NCI-H2029 treated with DMSO at 0.1 percent for 48 hours (cell line): ENCODE measurements around the gene KCNJ1.

Source experiments
- DNase-seq: peaks from one replicate; lab custom pipeline; 2025; lab: John Stamatoyannopoulos, UW

The KCNJ1 gene

DNA sequence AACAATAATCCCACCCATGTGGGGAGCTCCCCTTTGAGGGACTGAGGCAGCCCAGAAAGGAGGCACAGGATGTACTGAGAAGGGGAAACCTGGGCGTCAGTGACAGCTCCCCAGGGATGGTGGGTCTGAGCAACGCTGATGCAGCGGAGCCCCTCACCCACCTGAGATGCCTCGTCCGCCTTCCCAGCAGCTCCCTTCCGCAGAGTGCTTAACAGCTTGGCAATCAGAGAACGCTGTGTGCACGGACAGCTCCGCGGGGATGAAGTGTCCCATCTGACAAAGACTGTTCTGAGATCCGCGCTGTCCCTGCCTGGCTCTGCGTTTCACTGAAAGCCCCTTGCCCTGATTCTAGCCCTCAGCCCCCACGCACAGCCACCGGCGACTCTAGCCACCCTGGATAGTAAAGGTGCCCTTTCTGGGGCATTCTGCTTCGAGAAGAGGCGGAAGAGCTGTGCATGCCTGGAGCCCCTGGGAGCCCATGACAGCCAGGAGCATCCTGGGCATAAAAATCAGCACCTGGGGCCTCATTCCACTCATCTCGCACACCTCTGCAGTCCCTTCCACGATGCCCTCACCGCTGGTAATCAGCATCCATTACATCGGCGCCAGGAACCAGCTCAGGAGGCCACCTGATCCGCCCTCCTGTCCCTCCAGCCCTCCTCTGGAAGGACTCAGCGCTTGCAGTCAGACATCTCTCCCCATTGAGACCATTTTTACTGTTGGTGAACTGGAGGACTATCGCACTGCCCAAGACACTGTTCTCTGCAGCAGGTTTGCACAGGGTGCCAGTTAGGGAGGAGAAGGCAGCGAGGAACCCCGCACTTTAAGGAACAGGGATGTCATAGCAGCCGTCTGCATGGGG is 34.8 kb upstream of the KCNJ1 start:
- no peak for DNase-seq

DNA sequence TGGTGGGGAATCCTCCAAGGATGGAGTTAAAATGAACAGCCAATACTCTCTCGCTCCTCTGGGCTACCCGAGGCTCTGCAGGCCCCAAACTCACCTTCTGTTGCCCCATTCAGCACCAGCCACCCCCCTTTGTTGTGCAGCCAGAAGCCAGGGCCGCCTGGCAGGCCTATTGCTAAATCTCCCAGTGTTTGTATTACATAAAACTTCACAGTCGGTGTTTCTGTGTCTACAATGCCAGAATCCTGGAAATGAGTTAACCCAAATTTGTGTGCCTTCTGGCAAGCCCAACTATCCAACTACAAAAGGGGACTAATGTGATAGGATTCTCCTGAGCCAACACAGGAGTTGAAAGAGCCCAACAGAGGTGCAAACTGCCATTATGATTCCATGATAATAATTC is 33.4 kb upstream of the KCNJ1 start:
- no peak for DNase-seq

DNA sequence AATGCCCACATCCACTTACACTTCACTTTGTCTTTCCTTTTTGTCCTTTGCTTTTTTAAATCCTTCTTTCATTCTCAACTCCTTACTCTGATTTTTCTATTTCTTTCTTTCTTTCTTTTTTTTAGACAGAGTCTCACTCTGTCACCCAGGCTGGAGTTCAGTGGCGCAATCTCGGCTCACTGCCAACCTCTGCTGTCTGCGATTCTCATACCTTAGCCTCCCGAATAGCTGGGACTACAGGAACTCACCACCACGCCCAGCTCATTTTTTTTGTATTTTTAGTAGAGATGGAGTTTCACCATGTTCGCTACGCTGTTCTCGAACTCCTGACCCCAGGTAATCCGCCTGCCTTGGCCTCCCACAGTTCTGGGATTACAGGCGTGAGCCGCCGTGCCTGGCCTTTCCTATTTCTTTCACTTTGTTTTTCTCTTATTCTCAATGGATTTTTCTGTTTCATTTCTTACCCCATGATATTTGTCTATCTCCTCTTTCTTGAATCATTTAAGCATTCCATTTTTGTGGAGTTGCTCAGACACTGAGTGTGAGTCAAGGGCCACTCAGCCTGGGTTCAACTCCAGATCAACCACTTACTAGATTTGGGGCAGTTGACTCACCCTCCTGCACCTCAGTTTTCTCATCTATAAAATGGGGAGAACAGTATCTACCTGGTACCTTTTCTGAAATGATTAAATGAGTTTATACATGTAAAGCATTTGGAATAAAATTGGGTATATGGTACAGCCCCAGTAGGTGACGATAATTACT is 31.7 kb upstream of the KCNJ1 start:
- no peak for DNase-seq

DNA sequence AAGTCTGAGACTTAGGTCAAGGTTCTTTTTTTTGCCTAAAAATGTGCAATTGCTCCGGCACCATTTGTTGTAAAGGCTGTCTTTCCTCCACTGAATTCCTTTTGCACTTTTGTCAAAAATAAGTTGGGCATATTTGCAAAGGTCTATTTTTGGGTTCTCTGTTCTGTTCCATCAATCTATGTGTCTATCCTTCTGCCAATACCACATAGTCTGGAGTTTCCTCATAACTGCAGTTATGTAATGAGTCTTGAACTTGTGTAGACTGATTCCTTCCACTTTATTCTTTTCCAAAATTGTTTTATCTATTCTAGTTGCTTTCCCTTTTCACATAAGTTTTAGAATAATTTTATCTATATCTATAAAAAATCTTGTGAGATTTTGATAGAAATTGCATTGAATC is 30.7 kb upstream of the KCNJ1 start:
- no peak for DNase-seq

DNA sequence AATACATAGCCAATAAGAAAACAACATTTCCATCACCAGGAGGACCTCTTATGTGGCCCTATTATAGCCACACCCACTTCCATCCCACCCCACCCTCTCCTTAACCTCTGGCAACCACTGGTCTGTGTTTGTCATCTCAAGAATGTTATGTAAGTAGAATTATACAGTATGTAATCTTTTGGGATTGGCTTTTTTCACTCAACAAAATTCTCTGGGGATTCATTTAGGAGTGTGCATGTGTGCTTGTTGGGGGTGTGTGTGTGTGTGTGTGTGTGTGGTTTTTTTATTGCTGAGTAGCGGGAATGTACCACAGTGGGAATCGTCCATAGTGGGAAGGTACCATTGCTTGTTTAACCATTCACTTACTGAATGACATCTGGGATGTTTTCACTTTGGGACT is 29.3 kb upstream of the KCNJ1 start:
- no peak for DNase-seq

DNA sequence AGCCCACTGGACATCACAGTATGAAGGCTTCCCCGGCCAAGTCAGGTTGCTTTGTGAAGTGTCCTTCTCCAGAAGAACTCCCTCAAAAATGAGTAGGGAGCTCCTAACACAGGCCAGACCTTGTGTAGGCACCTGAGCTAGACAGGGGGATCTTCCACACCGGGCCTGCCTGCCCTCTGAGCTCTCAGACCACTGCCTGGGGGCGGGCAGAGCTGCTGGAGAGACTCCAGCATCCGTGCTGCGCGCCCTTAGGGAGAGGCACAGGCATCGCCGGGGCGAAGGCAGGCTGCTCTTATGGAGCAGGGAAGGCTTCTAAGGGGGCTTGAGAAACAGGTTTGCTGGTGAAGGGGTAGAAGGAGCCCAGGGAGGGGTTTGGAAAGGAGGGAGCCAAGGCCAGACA is 28.4 kb upstream of the KCNJ1 start:
- DNase-seq = no peak

DNA sequence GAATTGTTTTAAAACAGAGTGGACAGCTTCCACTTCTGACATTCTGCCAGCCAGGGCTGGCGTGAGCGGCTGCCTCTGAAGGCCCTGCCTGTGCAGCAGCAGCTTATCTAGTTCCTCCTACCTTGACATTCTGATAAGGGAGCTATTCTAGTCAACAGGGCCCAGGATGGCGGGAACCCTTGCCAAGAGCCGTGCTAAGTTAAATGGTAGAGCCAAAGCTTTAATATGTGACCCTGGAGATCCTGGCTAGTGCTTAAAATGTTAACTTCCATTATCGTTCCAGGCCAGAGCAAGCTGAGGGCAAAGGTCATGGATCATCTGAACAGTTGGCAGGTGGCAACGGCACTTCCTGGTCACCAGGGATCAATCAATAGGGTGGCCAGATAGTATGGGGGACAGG is 27.6 kb upstream of the KCNJ1 start:
- peak; percentile 43 for DNase-seq

DNA sequence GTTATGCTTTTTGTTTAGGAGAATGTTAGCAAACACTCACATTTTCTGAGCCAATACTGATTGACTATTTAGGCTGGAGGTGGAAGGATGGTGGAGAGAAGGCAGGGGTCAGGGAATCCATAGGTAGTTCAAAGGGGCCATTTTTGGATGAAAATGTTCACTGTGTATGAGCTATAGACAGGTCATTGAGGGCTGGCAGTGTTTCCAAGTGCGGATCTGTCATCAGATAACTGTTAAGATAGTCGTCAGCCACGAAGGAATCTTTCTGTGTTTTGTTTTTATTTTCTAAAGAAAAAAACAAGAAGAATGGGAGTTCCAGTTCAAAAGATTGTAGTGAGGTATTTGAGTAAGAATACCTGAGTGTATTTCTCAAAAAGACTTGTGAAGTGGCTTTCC is 27.2 kb upstream of the KCNJ1 start:
- DNase-seq = no peak

DNA sequence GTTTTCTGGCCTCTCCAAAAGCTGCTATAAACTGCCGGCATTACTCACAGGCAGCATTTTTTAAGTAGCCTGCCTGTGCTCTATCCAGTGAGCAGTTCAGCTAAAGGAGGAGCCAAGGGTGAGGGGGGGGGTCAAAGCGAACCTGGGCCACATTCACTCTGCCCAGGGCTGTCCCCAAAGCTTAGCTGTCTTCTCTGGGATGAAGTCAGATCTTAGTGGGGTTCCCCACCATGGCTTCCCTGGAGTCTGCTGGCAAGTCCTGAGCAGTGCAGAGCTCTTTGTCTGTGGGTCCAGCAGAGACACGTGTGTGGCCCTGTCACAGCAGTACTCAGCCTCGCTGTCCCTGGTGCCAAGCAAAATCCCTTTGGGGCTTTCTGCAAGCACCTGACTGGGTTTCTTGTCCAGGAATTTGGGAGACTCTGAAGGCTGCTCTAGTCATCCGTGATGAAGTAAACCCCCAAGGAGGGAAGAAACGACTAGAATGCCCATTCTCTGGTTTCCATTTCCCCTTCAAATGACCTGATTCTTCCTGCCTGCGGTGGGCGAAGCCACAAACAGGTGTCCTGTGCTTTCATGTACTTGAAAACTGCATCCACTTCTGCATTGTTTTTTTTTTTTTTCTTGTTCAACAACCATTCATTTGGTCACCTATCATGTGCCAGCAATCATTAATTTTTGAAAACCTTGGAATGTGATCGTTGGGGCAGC is 26.6 kb upstream of the KCNJ1 start:
- DNase-seq = no peak

DNA sequence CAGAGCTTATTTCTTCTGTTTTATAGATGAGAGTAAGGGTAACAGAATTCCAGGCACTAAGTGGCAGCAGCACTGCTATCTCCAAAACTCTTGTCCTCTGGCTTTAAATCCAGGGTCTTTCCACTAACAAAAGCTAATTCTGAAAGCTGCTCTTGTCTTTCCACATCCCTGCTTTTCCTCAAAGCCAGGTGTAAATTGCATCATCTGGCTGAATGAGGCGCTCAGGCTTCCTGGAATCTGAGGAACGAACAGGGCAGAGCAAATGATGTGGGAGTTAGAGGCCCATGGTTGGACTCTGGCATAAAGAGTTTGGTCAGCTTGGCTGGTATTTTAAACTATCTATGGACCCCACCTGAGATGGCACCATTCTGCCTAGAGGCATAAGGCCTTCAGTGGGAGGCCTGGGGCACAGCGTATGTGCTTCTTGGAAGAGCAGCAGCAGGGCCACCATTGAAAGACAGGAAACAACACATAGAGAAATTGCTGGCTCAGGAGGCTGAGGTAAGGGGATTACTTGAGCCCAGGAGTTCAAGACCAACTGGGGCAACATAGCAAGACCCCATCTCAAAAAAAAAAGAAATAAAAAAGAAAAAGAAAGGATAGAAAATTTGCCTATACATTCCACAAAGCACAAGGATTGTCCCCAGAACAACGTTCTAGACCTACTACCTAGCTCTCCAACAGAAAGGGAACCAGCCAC is 25.9 kb upstream of the KCNJ1 start:
- no peak for DNase-seq

DNA sequence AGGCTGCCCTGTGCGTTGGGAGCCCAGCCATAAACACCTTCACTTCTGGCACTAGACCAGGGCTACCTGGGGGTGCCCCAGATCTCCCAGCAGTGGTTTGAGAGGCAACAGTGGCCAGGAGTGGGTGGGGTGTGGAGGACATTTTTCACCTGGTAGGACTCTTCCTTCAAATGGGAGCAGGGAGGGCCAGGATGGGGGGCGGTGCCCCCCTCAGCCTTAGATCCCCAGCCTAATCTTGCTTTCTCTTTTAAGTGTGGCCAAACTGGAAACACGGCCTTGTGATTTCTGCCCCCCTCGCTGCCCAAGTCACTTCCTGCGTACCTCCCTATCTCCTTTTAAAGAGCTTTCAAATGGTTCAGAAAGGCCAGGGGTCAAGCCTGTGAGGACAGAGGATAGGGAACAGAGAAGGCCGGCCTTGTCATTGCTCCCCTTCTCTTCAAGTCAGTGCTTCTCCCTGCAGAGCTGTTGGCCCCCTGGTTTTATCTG is 24.9 kb upstream of the KCNJ1 start:
- no peak for DNase-seq

DNA sequence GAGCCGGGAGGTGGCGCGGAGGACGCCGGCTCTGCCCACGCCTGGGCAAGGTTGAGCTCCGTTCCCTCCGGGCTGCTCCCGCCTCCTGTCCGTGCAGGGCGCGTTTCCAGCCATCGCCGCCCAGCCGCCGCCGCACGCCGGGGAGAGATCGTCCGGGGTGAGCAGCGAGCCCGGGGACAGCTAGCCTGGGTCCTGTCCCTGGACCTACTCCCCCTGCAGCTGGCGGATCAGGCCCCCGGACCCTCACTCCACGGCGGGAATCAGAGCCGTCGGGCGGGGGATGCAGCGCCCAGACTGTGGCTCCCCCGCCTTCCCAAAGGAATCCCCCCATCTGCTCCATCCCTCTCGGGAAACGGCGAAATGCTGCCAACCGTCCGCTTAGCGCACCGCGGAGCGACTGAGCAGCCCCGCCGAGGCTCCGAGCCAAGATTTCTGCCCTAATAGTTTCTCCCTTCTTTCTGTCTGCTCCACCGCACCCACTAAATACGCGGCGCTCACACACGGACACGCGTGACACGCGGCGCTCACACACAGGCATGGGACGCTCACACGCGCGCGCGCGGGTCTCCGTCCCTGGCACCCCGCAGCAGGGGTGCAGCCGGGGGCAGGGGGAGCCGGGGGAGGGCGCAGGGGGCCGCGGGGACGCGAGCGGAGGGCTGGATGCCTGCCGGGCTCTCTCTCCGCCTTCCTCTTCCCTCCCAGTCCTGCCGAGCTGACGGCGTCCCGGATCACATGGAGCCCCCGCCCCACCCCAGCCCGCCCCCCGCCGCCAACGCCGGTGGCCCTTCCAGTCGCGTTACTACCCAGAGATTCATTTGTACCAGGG is 23.7 kb upstream of the KCNJ1 start, which contains the start of gene KCNJ5:
Gene KCNJ5 (plus strand): TSS at position 814 of the 826 bp plus-strand sequence. CDS start 19,918 bp downstream, outside the sequence.
- DNase-seq = no peak

DNA sequence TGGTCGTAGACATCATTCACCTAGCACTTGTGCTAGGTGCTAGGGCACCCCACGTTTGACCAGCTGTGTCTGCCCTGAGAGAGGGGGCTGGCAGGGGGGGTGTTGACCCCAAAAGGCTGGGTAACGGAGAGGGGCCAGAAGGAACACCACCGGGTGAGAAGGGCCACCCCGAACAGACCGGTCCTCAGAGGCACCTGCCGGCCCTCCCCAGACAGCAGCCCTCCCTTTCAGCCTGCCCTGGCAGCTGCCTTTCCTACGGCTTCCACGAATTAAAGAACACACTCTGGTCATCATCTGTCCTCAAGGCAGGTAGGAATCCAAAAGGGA is 23.1 kb upstream of the KCNJ1 start:
- DNase-seq = no peak

DNA sequence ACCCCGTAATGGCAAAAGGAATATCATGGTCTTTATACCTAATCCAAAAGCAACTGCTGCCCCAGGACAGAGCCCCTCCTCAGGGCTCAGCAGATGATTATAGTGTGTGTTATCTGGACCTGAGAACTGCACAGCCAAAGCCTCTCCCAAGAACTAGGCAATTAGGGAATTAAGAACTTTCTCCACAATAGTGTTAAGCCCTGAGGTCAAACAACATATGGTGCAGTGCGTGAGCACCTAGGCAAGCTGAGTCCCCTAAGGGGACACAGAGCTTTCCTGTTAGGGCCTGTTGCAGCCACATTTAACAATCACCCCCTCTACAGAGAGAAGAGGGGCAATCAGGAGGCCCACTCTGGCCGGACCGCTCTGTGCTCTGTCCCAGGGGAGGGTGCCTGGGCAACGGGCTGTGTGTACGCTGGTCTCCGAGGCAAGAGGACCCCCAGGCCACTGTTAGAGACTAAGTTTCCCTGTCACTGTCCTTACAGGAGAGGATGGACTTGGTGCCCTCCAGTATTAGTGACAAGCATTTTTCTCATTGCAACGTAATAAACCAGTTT is 22.6 kb upstream of the KCNJ1 start:
- no peak for DNase-seq

DNA sequence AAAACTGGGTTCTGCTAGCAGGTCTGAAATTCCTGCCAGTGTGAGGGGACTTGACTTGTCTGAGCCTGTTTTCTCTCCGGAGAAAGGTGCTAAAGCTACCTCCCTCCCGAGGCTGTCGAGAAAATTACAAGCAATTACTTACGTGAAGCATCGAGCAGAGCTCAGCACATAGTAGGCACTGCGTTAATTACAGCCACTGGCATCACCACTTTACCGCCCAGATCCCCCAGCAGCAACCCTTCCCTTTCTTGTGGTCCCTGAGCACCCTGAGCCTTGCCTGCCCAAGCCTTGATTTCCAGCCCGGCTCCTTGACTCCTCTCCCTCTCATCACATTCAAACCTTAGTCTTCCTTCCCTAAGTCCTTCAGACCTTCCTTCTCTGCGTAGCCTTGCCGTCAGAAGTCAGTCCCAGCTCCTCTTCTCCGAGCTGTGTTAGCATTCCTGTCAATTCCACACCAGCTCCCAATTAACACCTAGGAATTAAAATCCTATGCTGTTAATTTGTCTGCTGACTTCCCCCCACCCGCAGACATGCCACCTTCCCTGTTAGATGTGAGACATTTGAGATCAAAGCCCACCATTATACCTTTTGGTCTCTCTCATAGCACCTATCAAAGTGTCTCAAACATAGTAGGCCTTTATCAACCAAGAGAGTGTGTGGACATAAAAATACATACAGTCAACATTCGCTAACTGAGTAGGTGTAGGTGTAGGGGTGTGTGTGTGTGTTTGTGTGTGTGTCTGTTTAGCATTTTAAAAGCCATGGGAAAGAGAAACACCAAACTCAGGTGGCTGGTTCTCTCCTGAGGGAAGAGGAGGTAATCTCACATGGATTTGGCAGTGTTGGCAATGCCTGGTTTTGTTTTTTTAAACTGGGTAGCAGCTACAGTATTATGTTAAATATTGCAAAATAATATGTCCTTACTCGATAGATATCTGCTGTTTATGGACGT is 21.2 kb upstream of the KCNJ1 start:
- no peak for DNase-seq

DNA sequence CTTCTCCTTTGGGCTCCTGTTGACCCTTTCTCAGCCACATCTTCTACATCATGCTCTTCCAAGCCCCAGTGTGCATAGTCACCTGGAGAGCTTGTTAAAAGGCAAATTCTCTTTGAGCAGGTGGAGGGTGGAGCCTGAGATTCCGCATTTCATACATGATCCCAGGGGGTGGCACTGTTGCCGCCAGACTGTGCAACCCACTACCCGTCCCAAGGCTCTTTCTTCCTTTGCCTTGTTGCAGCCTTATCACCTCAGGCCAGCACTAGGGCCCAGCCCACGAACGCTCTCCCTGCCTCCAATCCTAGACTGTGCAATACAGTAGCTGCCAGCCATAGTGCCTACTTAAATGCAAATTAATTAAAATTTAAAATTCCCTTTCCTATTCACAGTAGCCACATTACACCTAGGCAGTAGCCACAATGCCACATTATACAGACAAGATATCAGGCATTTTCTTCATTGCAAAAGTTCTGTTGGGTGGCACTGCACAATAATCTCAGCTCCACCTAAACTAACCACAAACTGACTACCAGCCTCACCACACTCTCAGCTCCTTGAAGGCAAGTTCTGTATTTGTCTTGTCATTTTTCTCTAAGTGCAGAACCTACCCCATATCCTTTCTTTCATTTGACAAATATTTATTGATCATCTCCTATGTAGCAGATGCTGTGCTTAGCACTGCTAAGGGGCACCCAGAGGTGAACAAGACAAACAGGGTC is 19.5 kb upstream of the KCNJ1 start:
- DNase-seq = no peak

DNA sequence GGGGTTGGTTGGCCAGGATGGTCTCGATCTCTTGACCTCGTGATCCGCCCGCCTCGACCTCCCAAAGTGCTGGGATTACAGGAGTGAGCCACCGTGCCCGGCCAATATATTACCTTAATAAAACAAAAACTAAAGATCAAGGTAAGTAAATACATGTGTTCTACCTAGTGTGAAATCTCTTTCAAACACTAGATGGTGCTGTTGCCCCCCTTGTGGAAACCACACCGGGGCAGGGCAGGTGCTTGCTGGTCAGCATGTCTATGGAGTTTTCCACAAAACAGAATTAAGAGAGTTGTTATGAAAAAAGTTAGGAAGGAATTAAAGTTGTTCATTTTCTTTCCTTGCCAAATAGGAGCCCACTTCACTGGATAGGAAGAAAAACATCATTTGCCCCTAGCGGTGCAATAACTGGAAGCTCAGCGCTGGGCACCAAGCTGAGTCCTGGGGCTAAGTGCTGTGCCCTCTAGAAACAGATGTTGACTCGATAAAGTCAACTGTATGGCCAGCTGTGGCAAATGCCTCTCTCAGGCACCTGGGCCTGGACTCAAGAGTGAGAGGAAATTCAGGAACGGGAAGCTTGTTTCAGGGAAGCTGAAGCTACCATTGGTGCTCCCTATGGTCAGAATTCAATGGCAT is 17.7 kb upstream of the KCNJ1 start:
- DNase-seq = peak; percentile 61

DNA sequence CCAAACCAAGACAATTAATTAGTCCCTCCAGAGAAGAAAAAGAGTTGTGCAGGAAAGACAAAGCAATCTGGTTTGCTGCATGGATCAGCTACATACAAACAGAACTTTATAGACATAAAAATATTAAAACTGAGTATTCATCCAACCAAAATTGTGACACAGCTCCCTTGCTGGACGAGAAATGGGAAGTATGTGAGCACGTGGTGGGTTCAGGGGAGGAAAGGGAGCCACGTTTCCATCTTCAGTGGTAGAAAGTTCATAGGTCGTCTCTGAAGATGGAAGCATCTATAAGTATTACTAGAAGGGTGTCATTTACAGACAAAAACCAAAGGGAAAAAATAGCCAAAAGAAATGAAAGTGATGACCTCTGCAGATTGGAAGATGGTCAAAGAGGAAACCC is 17.0 kb upstream of the KCNJ1 start:
- DNase-seq = no peak

DNA sequence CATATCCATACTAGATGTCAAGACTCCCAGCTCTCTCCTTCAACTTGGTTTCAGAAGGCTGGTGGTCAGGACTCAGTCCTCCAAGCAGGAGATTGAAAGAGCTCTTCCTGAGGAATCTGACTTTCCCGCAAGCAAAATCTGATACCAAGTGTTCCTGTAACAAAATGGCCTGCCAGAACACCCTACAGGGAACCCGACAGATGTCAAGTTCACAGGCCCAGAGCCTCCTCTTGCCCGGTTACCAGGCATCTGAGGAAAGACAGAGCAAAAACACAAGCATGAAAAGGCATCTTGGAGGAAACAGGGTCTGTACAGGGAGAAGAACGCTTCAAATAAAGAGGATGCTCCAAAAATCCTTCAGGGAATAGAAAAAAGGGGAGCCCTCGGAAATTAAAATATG is 15.4 kb upstream of the KCNJ1 start:
- no peak for DNase-seq
